OCI-LY3 (cell line): ENCODE data around the gene ZNF502.

Experiments
- CTCF ChIP-seq: fragments of 200-600, 300-600 bp; sonication (generic); IDR thresholded peaks from 2 replicates; pipeline ENCODE4 v1.5.1; 2014; ENCODE audit warnings: antibody characterized with exemption, low read length, low read depth
- EZH2phosphoT487 ChIP-seq: fragments of 200-600 bp; shearing (Covaris generic); IDR thresholded peaks from 2 replicates; pipeline ENCODE4 v1.6.1; 2018; ENCODE audit warnings: antibody characterized with exemption, mixed run types, low read depth

GRCh38 chr3:44761424-44762169, 49.1 kb downstream of the ZNF502 start, which contains the start of the genes KIAA1143 and KIF15:
- peak; percentile 39 for TF ChIP-seq CTCF
- TF ChIP-seq EZH2phosphoT487, result no peak
